ENCODE measurements around the gene KCNE3. TPM values are rescaled to one million over a fixed set of nuclear protein-coding genes. Genes with fewer than 3 reads are reported as not detected.

Gene KCNE3
- polyA plus RNA-seq, 1 experiment: 1.0 TPM

GRCh38 chr11:74468521-74468920, 1.2 kb upstream of the KCNE3 start:
- no peak overlapping the region for H3K4me3 ChIP-seq (ENCODE audit: low read depth, low read length)
- ChIA-PET POLR2A (no interaction called here), CTCF (no interaction called here)
- H3K27ac ChIP-seq (ENCODE audit: low read depth, low read length): no peak overlapping the region
- peaks cover 45% of the 10 kb centered on the region for H3K27me3 ChIP-seq (ENCODE audit: control insufficient read depth, insufficient read depth, low read length)
- TF ChIP-seq CTCF (IDR thresholded peaks at IDR 0.05; ENCODE audit: low read depth, low read length): no peak
- DNase-seq (ENCODE audit: low read depth, low spot score): no peak
- H3K9me3 ChIP-seq (ENCODE audit: control insufficient read depth, insufficient read depth, low read length): no peaks in the 10 kb centered on the region; the same call in 1 of the 2 replicates

GRCh38 chr11:74468058-74468457, 709 bp upstream of the KCNE3 start:
- no peak overlapping the region for H3K27ac ChIP-seq (ENCODE audit: low read depth, low read length)
- H3K4me3 ChIP-seq (ENCODE audit: low read depth, low read length): no peak overlapping the region
- TF ChIP-seq CTCF (IDR thresholded peaks at IDR 0.05; ENCODE audit: low read depth, low read length): no peak
- POLR2A ChIA-PET: no interaction called here
- no peak for DNase-seq (ENCODE audit: low read depth, low spot score)
- peaks cover 49% of the 10 kb centered on the region for H3K27me3 ChIP-seq (ENCODE audit: control insufficient read depth, insufficient read depth, low read length)
- no peaks in the 10 kb centered on the region; the same call in 1 of the 2 replicates for H3K9me3 ChIP-seq (ENCODE audit: control insufficient read depth, insufficient read depth, low read length)
- CTCF ChIA-PET: no interaction called here

- CTCF ChIA-PET: no interaction called here
- Histone ChIP-seq H3K27ac (ENCODE audit: low read depth, low read length) (no peak overlapping the region), H3K4me3 (ENCODE audit: low read depth, low read length) (no peak overlapping the region), H3K9me3 (ENCODE audit: control insufficient read depth, insufficient read depth, low read length) (no peaks in the 10 kb centered on the region; the same call in 1 of the 2 replicates), H3K27me3 (ENCODE audit: control insufficient read depth, insufficient read depth, low read length) (peaks cover 46% of the 10 kb centered on the region)
- DNase-seq (ENCODE audit: low read depth, low spot score): no peak
- POLR2A ChIA-PET: no interaction called here
- TF ChIP-seq CTCF (IDR thresholded peaks at IDR 0.05; ENCODE audit: low read depth, low read length): no peak
Measured at GRCh38 chr11:74465291-74465708, 2.0 kb downstream of the KCNE3 start.

GRCh38 chr11:74464746-74465145, 2.6 kb downstream of the KCNE3 start:
- TF ChIP-seq CTCF (IDR thresholded peaks at IDR 0.05; ENCODE audit: low read depth, low read length): no peak
- Histone ChIP-seq H3K27ac (ENCODE audit: low read depth, low read length) (no peak overlapping the region), H3K4me3 (ENCODE audit: low read depth, low read length) (no peak overlapping the region), H3K9me3 (ENCODE audit: control insufficient read depth, insufficient read depth, low read length) (no peaks in the 10 kb centered on the region; the same call in 1 of the 2 replicates), H3K27me3 (ENCODE audit: control insufficient read depth, insufficient read depth, low read length) (peaks cover 44% of the 10 kb centered on the region)
- ChIA-PET POLR2A (interaction anchor here (1.6 kb wide), 1 partner anchor 29 kb away, joined by 11 read pairs; the partner anchor contains the start of gene LIPT2), CTCF (interaction anchor here (4.7 kb wide), 1 partner anchor 13 kb away, joined by 44 read pairs; no protein-coding TSS in a partner anchor)
- no peak for DNase-seq (ENCODE audit: low read depth, low spot score)

- ChIA-PET POLR2A (interaction anchor here (1.6 kb wide), 1 partner anchor 30 kb away, joined by 11 read pairs; the partner anchor contains the start of gene LIPT2), CTCF (interaction anchor here (4.7 kb wide), 1 partner anchor 11 kb away, joined by 44 read pairs; no protein-coding TSS in a partner anchor)
Measured at GRCh38 chr11:74463216-74463615, 4.1 kb downstream of the KCNE3 start.

More at GRCh38 chr11:74463216-74463615, 4.1 kb downstream of the KCNE3 start:
- no peak for DNase-seq (ENCODE audit: low read depth, low spot score)
- Histone ChIP-seq H3K4me3 (ENCODE audit: low read depth, low read length) (no peak overlapping the region), H3K27me3 (ENCODE audit: control insufficient read depth, insufficient read depth, low read length) (peaks cover 43% of the 10 kb centered on the region), H3K27ac (ENCODE audit: low read depth, low read length) (no peak overlapping the region), H3K9me3 (ENCODE audit: control insufficient read depth, insufficient read depth, low read length) (no peaks in the 10 kb centered on the region; the same call in 1 of the 2 replicates)
- TF ChIP-seq CTCF (IDR thresholded peaks at IDR 0.05; ENCODE audit: low read depth, low read length): no peak
